Measurements from ENCODE around the gene TMEM231. TPM values are rescaled to one million over a fixed set of nuclear protein-coding genes. Genes with fewer than 3 reads are reported as not detected.
A peak's percentile ranks its signal among the peaks of the same experiment; 100 is the strongest.

TMEM231 gene
- 1 to 10 TPM in 3 of 4 donors, under 1 TPM in 1; 0.76 to 2.3 (median 1.7) TPM for total RNA-seq

- intact Hi-C loops (cut with DNase I; ENCODE audit: low total_unique reads) (loop anchor here (2.0 to 10.0 kb wide), 3 partner anchors 39 to 411 kb away; partner anchors contain the start of genes ADAT1 and ZFP1), in situ Hi-C loops (cut with MboI; ENCODE audit: low sequenced_read_pairs in 4 of 4) (no loop called here)
- Histone ChIP-seq H3K4me3 (peak within 1 kb of the TSS; percentile 76 to 84 (median 82)), H3K27me3 (no peaks in the 10 kb centered on the region), H3K4me1 (peaks cover 8 to 14% of the 10 kb centered on the region in 2 donors), H3K36me3 (no peaks in the 10 kb centered on the region), H3K27ac (peak within 1 kb of the TSS; percentile 76 to 87 (median 82)), H3K9me3 (no peaks in the 10 kb centered on the region)
- TF ChIP-seq POLR2A (IDR thresholded peaks at IDR 0.05) (peak; percentile 39 to 52), CTCF (IDR thresholded peaks at IDR 0.05 in 4 of 5, conservative IDR thresholded peaks at IDR 0.05 in 1 of 5) (no peak)
- DNase-seq = peak; percentile 95
- peak; percentile 93 for ATAC-seq
These were observed at the start of gene TMEM231 for GRCh38 chr16:75555707-75556430. TMEM231 (minus strand) TSS chr16:75556252; CDS start chr16:75556209, 43 bp downstream.

GRCh38 chr16:75603241-75603640, 47.2 kb upstream of the TMEM231 start:
- intact Hi-C loops (cut with DNase I; ENCODE audit: low total_unique reads) = no loop called here
- TF ChIP-seq POLR2A (IDR thresholded peaks at IDR 0.05) (no peak), CTCF (IDR thresholded peaks at IDR 0.05 in 4 of 5, conservative IDR thresholded peaks at IDR 0.05 in 1 of 5) (no peak)
- no peak for ATAC-seq
- H3K36me3 ChIP-seq = peaks cover 0 to 58% of the 10 kb centered on the region in 2 donors
- H3K4me3 ChIP-seq = no peak overlapping the region
- no peaks in the 10 kb centered on the region for H3K4me1 ChIP-seq
- in situ Hi-C loops (cut with MboI; ENCODE audit: low sequenced_read_pairs in 4 of 4) = loop anchor here in 1 of 4 donors (25.0 kb wide), 1 partner anchor 1584 kb away; the partner anchor contains the start of genes MON1B and SYCE1L
- no peak overlapping the region for H3K27ac ChIP-seq
- no peaks in the 10 kb centered on the region for H3K9me3 ChIP-seq
- H3K27me3 ChIP-seq = no peaks in the 10 kb centered on the region
- no peak for DNase-seq

- ATAC-seq = no peak
- in situ Hi-C loops (cut with MboI; ENCODE audit: low sequenced_read_pairs in 4 of 4) = loop anchor here in 1 of 4 donors (25.0 kb wide), 1 partner anchor 1588 kb away; the partner anchor contains the start of genes MON1B and SYCE1L
These were observed 43.6 kb upstream of the TMEM231 start for GRCh38 chr16:75599452-75600277.

GRCh38 chr16:75593825-75594820, 38.1 kb upstream of the TMEM231 start:
- no peak for DNase-seq
- Histone ChIP-seq H3K9me3 (no peaks in the 10 kb centered on the region), H3K4me3 (no peak overlapping the region), H3K27ac (peak overlapping the region; percentile 43 to 63 (median 60)), H3K36me3 (peaks cover 0 to 14% of the 10 kb centered on the region in 2 donors), H3K27me3 (no peaks in the 10 kb centered on the region), H3K4me1 (peaks cover 12 to 30% of the 10 kb centered on the region in 2 donors)
- ATAC-seq = peak; percentile 45 to 53
- in situ Hi-C loops (cut with MboI; ENCODE audit: low sequenced_read_pairs in 4 of 4) (no loop called here), intact Hi-C loops (cut with DNase I; ENCODE audit: low total_unique reads) (no loop called here)
- no peak for TF ChIP-seq CTCF (IDR thresholded peaks at IDR 0.05 in 4 of 5, conservative IDR thresholded peaks at IDR 0.05 in 1 of 5)
- no peak for TF ChIP-seq POLR2A (IDR thresholded peaks at IDR 0.05)

More at GRCh38 chr16:75599452-75600277, 43.6 kb upstream of the TMEM231 start:
- Histone ChIP-seq H3K36me3 (peaks cover 0 to 50% of the 10 kb centered on the region in 2 donors), H3K4me3 (no peak overlapping the region), H3K4me1 (no peaks in the 10 kb centered on the region), H3K9me3 (no peaks in the 10 kb centered on the region), H3K27me3 (no peaks in the 10 kb centered on the region), H3K27ac (no peak overlapping the region)
- intact Hi-C loops (cut with DNase I; ENCODE audit: low total_unique reads) = no loop called here
- TF ChIP-seq POLR2A (IDR thresholded peaks at IDR 0.05) = no peak
- no peak for DNase-seq
